Stimulated activated CD8-positive, alpha-beta memory T cell treated with anti-CD3 and anti-CD28 coated beads, Interleukin-7, amount 100 ng/mL, for 4 hours (primary cell): Measurements from ENCODE around the gene POU3F1.
A peak's percentile ranks its signal among the peaks of the same experiment; 100 is the strongest.
"Not testable (repeated sequence)": the region's sequence is repeated elsewhere in the genome, so short reads cannot be mapped to it uniquely, and the experiment has no call there.

Experiments
- DNase-seq, 2 donors: peaks; one replicate each; pipeline ENCODE4 v3.0.0-alpha.2; 2020; ENCODE audit warnings: low read depth in 2 of 2

POU3F1 gene

GRCh38 chr1:38047603-38048141 lies 1.1 kb upstream of the POU3F1 start:
- DNase-seq = no peak

GRCh38 chr1:38046884-38047602 lies 450 bp upstream of the POU3F1 start:
- peak; percentile 55 to 85 for DNase-seq

- no peak for DNase-seq
Measured at GRCh38 chr1:38045401-38046332, 926 bp downstream of the POU3F1 start.

- no peak for DNase-seq
Measured at GRCh38 chr1:38044221-38045215, 2.1 kb downstream of the POU3F1 start.

- DNase-seq = no peak
Measured at GRCh38 chr1:38043036-38043747, 3.4 kb downstream of the POU3F1 start.

- no peak for DNase-seq
Measured at GRCh38 chr1:38041936-38042834, 4.4 kb downstream of the POU3F1 start.

GRCh38 chr1:38039331-38040088 lies 7.1 kb downstream of the POU3F1 start:
- no peak for DNase-seq

- no peak for DNase-seq
Measured at GRCh38 chr1:38038861-38039260, 7.7 kb downstream of the POU3F1 start.

- no peak for DNase-seq
Measured at GRCh38 chr1:38037221-38037939, 9.2 kb downstream of the POU3F1 start.

GRCh38 chr1:38034871-38035270 lies 11.7 kb downstream of the POU3F1 start:
- DNase-seq = no peak

- not testable (repeated sequence) for DNase-seq
Measured at GRCh38 chr1:38032992-38033391, 13.6 kb downstream of the POU3F1 start.

- DNase-seq = no peak
Measured at GRCh38 chr1:38031513-38031866, 15.1 kb downstream of the POU3F1 start.

- no peak for DNase-seq
Measured at GRCh38 chr1:38030596-38031512, 15.7 kb downstream of the POU3F1 start.

GRCh38 chr1:38029685-38030511 lies 16.7 kb downstream of the POU3F1 start:
- DNase-seq = peak; percentile 39 to 53

GRCh38 chr1:38029081-38029681 lies 17.4 kb downstream of the POU3F1 start:
- no peak for DNase-seq

GRCh38 chr1:38028671-38029070 lies 17.9 kb downstream of the POU3F1 start:
- DNase-seq = no peak
